Measurements from ENCODE around the gene CLDN20. TPM values are rescaled to one million over a fixed set of nuclear protein-coding genes. Genes with fewer than 3 reads are reported as not detected.

CLDN20 gene
- total and polyA plus RNA-seq, 2 of the 4 experiments (the other 2 are of a cell fraction) = not detected

DNA sequence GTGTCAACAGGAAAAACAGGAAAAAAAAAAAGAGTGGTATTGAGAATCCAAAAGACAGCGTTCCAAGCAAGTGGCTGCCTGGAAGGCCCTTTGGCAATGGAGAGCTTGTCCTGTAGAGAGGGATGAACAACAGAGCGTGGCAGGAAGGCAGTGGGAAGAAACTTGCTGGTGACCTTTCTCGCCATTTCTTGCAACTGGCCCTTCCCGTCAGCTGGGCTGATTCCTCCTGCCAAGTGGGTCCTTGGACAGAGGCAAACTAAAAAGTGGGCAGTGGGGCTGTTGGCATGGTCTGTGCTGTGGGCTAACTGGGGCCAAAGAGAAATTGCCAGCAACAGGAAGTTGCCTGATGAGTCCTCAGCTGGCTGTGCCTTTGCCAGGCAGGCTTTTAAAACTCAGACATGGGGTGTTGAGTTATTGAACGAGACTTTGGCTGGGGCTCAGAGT is 43.9 kb upstream of the CLDN20 start:
- H2BK15ac ChIP-seq (ENCODE audit: low read depth, low read length) = no peak overlapping the region
- H2BK120ac ChIP-seq (ENCODE audit: low read depth, low read length) = no peak overlapping the region
- no peaks in the 10 kb centered on the region for H3K27me3 ChIP-seq (ENCODE audit: control insufficient read depth, insufficient read depth, low read length)
- ChIA-PET POLR2A (ENCODE audit: unreplicated experiment) (no interaction called here), CTCF (no interaction called here)
- intact Hi-C loops (cut with micrococcal nuclease) = no loop called here
- in situ Hi-C loops (cut with MboI; ENCODE audit: low sequenced_read_pairs) = no loop called here
- H2AK5ac ChIP-seq (ENCODE audit: low read depth, low read length) = no peak overlapping the region
- no peak overlapping the region for H2BK20ac ChIP-seq (ENCODE audit: low read depth, low read length)
- no peak overlapping the region for H2BK5ac ChIP-seq (ENCODE audit: low read depth, low read length, poor library complexity, severe bottlenecking)
- no peak overlapping the region for H3K14ac ChIP-seq (replicated peaks; ENCODE audit: low read depth, low read length)
- no peak overlapping the region for H4K5ac ChIP-seq (ENCODE audit: low read depth, low read length)
- no peak overlapping the region for H3K4me2 ChIP-seq (ENCODE audit: low read depth, low read length)
- ATAC-seq (ENCODE audit: low read depth) = no peak
- H3K36me3 ChIP-seq (ENCODE audit: control insufficient read depth, insufficient read depth, low read length) = no peaks in the 10 kb centered on the region
- no peaks in the 10 kb centered on the region for H3K79me1 ChIP-seq (ENCODE audit: low read depth in 1 of 2, low read length in 2 of 2)
- H3K27ac ChIP-seq (ENCODE audit: insufficient read depth, low read length) = no peak overlapping the region
- H2AFZ ChIP-seq (replicated peaks; ENCODE audit: low read length, poor library complexity) = no peak overlapping the region
- 67% methylated on average over 3 of the region's 5 CpGs; no CpG with 5 or more reads in 1 of the 2 experiments for WGBS, 2 experiments (ENCODE audit: extremely low coverage in 2 of 2, insufficient read length in 1 of 2)
- no peak overlapping the region for H3K56ac ChIP-seq (ENCODE audit: extremely low read depth, insufficient read depth, low read length)
- no peak overlapping the region for H4K8ac ChIP-seq (ENCODE audit: low read depth in 2 of 2, low read length in 2 of 2)
- TF ChIP-seq, protein P1, sequence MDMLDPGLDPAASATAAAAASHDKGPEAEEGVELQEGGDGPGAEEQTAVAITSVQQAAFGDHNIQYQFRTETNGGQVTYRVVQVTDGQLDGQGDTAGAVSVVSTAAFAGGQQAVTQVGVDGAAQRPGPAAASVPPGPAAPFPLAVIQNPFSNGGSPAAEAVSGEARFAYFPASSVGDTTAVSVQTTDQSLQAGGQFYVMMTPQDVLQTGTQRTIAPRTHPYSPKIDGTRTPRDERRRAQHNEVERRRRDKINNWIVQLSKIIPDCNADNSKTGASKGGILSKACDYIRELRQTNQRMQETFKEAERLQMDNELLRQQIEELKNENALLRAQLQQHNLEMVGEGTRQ (IDR thresholded peaks at IDR 0.05; ENCODE audit: low read depth, low read length) = no peak
- no peak for TF ChIP-seq RCOR1 (IDR thresholded peaks at IDR 0.05; ENCODE audit: insufficient replicate concordance, low read length)
- TF ChIP-seq RFX5 (IDR thresholded peaks at IDR 0.05; ENCODE audit: low read depth, low read length) = no peak
- no peak for TF ChIP-seq POLR2A (IDR thresholded peaks at IDR 0.05; ENCODE audit: low read depth, low read length)
- TF ChIP-seq FOS (IDR thresholded peaks at IDR 0.05; ENCODE audit: low read depth, low read length) = no peak
- no peak for TF ChIP-seq MXI1 (IDR thresholded peaks at IDR 0.05; ENCODE audit: borderline replicate concordance, low read depth, low read length)
- no peak for TF ChIP-seq NFE2L2 (IDR thresholded peaks at IDR 0.05; ENCODE audit: low read depth, low read length)
- TF ChIP-seq BHLHE40 (IDR thresholded peaks at IDR 0.05; ENCODE audit: low read depth, low read length) = no peak
- no peak overlapping the region for H3K4ac ChIP-seq (ENCODE audit: low read depth, low read length)
- dilution Hi-C loops (cut with HindIII; ENCODE audit: low sequenced_read_pairs, unreplicated experiment) = no loop called here
- H3K4me1 ChIP-seq (ENCODE audit: control insufficient read depth, insufficient read depth, low read length) = peaks cover 9% of the 10 kb centered on the region
- H3K9me1 ChIP-seq (ENCODE audit: insufficient read depth, low read length) = peaks cover 5% of the 10 kb centered on the region; the same call in 1 of the 2 replicates
- no peak overlapping the region for H3K9ac ChIP-seq (ENCODE audit: low read depth, low read length)
- no peaks in the 10 kb centered on the region for H4K20me1 ChIP-seq (ENCODE audit: insufficient read depth, low read length)
- no peak overlapping the region for H3K4me3 ChIP-seq (ENCODE audit: insufficient read depth, low read depth, low read length)
- H3K9me3 ChIP-seq (ENCODE audit: control insufficient read depth, insufficient read depth, low read length) = no peaks in the 10 kb centered on the region
- H4K91ac ChIP-seq (ENCODE audit: insufficient read depth, low read depth, low read length) = no peak overlapping the region
- no peak overlapping the region for H3K23ac ChIP-seq (ENCODE audit: low read depth, low read length)
- no peak for DNase-seq
- H2AK9ac ChIP-seq (replicated peaks; ENCODE audit: low read depth, low read length, poor library complexity) = no peak overlapping the region
- H3K18ac ChIP-seq (ENCODE audit: low read depth, low read length) = no peak overlapping the region
- no TSS peak for BruUV-seq (replicated peaks)

All from IMR-90 (cell line).